OCI-LY1 (cell line): Measurements from ENCODE around the gene GNGT1.

Source experiments
- H2AFZ ChIP-seq: fragments of 200-600 bp; sonication (generic), shearing (Covaris generic); 2 replicates; pipeline ENCODE4 v1.6.0; 2014; ENCODE audit warnings: antibody characterized with exemption, mild to moderate bottlenecking, low read length
- H3F3A ChIP-seq: fragments of 200-600 bp; sonication (generic), shearing (Covaris generic); 2 replicates; pipeline ENCODE4 v1.6.0; 2014; ENCODE audit warnings: mild to moderate bottlenecking, antibody characterized with exemption, low read length, moderate library complexity; ENCODE audit not compliant: insufficient read depth
- H3K27ac ChIP-seq: fragments of 200-600 bp; sonication (generic); 2 replicates; pipeline ENCODE4 v1.5.1; 2014; ENCODE audit warnings: low read length, mixed run types, mild to moderate bottlenecking, low read depth; ENCODE audit not compliant: poor library complexity, severe bottlenecking
- H3K27me3 ChIP-seq: fragments of 200-600 bp; sonication (generic); 2 replicates; pipeline ENCODE4 v1.6.0; 2014; ENCODE audit warnings: antibody characterized with exemption, mild to moderate bottlenecking, low read length, moderate library complexity; ENCODE audit not compliant: insufficient read depth
- H3K36me3 ChIP-seq: fragments of 200-600 bp; sonication (generic); 2 replicates; pipeline ENCODE4 v1.6.1; 2014; ENCODE audit warnings: mild to moderate bottlenecking, antibody characterized with exemption, low read length, moderate library complexity, mixed read lengths; ENCODE audit not compliant: insufficient read depth
- H3K4me1 ChIP-seq: fragments of 200-600 bp; sonication (generic); 2 replicates; pipeline ENCODE4 v1.5.1; 2014; ENCODE audit warnings: mild to moderate bottlenecking, low read length, moderate library complexity; ENCODE audit not compliant: insufficient read depth, severe bottlenecking
- H3K4me2 ChIP-seq: fragments of 200-600 bp; sonication (generic), shearing (Covaris generic); 2 replicates; pipeline ENCODE4 v1.6.1; 2014; ENCODE audit warnings: low read length
- H3K4me3 ChIP-seq: fragments of 200-600 bp; sonication (generic); 2 replicates; pipeline ENCODE4 v1.5.1; 2014; ENCODE audit warnings: low read length, low read depth, mild to moderate bottlenecking, mixed read lengths; ENCODE audit not compliant: poor library complexity, severe bottlenecking
- H3K79me2 ChIP-seq: fragments of 200-600 bp; shearing (Covaris generic); 2 replicates; pipeline ENCODE4 v1.6.1; 2016; ENCODE audit warnings: mixed run types, low read length, mixed read lengths; ENCODE audit not compliant: insufficient read depth
- H3K9ac ChIP-seq: fragments of 200-600 bp; sonication (generic), shearing (Covaris generic); 2 replicates; pipeline ENCODE4 v1.6.1; 2014; ENCODE audit warnings: mild to moderate bottlenecking, low read length, mixed read lengths
- H3K9me2 ChIP-seq: fragments of 200-600 bp; sonication (generic), shearing (Covaris generic); 2 replicates; pipeline ENCODE4 v1.6.1; 2014; ENCODE audit warnings: low read depth, mild to moderate bottlenecking, low read length, mixed read lengths
- H3K9me3 ChIP-seq: fragments of 200-600 bp; shearing (Covaris generic); 2 replicates; pipeline ENCODE4 v1.6.1; 2014; ENCODE audit warnings: low read length, mixed read lengths
- H4K20me1 ChIP-seq: fragments of 200-600 bp; sonication (generic), shearing (Covaris generic); 2 replicates; pipeline ENCODE4 v1.6.0; 2016; ENCODE audit warnings: mild to moderate bottlenecking, low read length; ENCODE audit not compliant: insufficient read depth
- CTCF ChIP-seq: fragments of 200-600 bp; sonication (generic), shearing (Covaris generic); IDR thresholded peaks from 2 replicates; pipeline ENCODE4 v1.5.1; 2017; ENCODE audit warnings: mild to moderate bottlenecking, antibody characterized with exemption, low read length, moderate library complexity, mixed read lengths
- EZH2 ChIP-seq: fragments of 200-600 bp; sonication (generic), shearing (Covaris generic); IDR thresholded peaks from 2 replicates; pipeline ENCODE4 v1.8.0; 2017; ENCODE audit warnings: borderline replicate concordance, mixed run types, mild to moderate bottlenecking, antibody characterized with exemption, low read length, moderate library complexity, mixed read lengths

The GNGT1 gene

DNA sequence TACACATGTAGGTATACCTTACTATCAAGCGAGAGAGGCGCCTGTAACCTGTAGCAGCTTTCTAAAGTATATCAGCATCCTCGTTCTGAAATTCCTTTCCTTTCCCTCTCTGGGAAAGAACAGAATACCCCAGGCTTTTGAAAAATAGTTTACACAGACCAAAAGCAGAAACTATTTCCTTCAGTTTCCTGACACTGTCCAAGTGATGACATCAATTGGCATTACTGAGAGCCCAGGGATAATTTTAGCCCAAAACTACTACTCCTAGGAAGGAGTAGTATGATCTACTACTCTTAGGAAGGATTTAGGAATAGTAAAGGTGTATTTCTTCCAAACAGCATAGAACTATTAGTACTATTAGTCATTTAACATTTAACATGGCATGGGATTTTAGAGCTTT is 21.2 kb downstream of the GNGT1 start:
- Histone ChIP-seq H3K4me2 (no peak overlapping the region), H3K4me3 (no peak overlapping the region), H3K27ac (no peak overlapping the region), H3K9me2 (no peaks in the 10 kb centered on the region), H3K9me3 (no peaks in the 10 kb centered on the region), H3K9ac (no peak overlapping the region), H3F3A (no peaks in the 10 kb centered on the region), H3K4me1 (peaks cover 27% of the 10 kb centered on the region), H3K79me2 (no peaks in the 10 kb centered on the region), H2AFZ (no peak overlapping the region), H4K20me1 (no peaks in the 10 kb centered on the region), H3K36me3 (no peaks in the 10 kb centered on the region), H3K27me3 (no peaks in the 10 kb centered on the region)
- TF ChIP-seq EZH2, result no peak
- no peak for TF ChIP-seq CTCF

DNA sequence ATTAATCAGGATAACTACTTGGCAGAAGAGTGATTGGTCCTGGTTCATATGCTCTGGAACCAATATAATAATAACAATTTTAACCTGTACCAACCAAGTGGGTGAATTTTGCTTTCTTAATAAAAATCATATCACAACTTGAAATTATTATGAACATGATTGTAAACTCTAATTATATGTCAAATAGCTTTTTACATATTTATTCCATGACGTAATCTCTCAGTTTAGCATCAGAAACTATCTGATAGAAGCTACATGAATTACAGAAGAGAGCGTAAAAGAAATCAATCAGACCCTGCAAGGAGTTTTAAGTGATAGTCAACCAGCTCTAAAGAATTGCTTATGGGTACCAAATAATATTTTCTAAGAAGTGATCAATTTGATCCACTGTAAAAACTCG is 25.3 kb downstream of the GNGT1 start:
- Histone ChIP-seq H3K27ac (no peak overlapping the region), H3K36me3 (no peaks in the 10 kb centered on the region), H3K27me3 (no peaks in the 10 kb centered on the region), H3K4me1 (no peaks in the 10 kb centered on the region), H3K9me3 (no peaks in the 10 kb centered on the region), H2AFZ (no peak overlapping the region), H3K4me3 (no peak overlapping the region), H4K20me1 (no peaks in the 10 kb centered on the region), H3K9ac (no peak overlapping the region), H3K79me2 (no peaks in the 10 kb centered on the region), H3K4me2 (no peak overlapping the region), H3K9me2 (no peaks in the 10 kb centered on the region), H3F3A (no peaks in the 10 kb centered on the region)
- no peak for TF ChIP-seq EZH2
- TF ChIP-seq CTCF, result no peak

DNA sequence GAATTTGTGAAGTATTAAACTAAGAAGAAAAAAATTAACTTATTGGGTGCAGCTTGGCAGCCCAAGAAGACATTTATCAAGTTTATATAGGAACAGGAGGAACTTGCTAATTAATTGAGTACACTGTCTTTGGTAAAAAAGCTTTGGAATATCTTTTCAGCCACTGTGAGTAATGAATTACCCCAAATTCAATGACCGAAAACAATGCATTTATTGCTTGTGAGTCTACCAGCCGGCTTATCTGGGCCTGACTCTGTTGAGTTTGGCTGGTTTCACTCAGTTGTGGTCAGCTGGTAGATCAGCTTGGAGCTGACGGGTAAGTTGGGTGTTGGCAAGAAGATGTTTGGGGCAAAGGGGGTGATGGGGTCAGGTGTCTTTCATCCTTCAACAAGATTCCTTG is 26.8 kb downstream of the GNGT1 start:
- Histone ChIP-seq H3K36me3 (no peaks in the 10 kb centered on the region), H3K79me2 (no peaks in the 10 kb centered on the region)
- TF ChIP-seq EZH2, result no peak
- no peak for TF ChIP-seq CTCF

More for the DNA sequence above, 26.8 kb downstream of the GNGT1 start:
- no peak overlapping the region for H3K9ac ChIP-seq
- no peak overlapping the region for H3K4me2 ChIP-seq
- no peaks in the 10 kb centered on the region for H3K9me2 ChIP-seq
- no peaks in the 10 kb centered on the region for H3K9me3 ChIP-seq
- no peak overlapping the region for H3K4me3 ChIP-seq
- no peaks in the 10 kb centered on the region for H3K4me1 ChIP-seq
- no peaks in the 10 kb centered on the region for H4K20me1 ChIP-seq
- no peaks in the 10 kb centered on the region for H3K27me3 ChIP-seq
- H3F3A ChIP-seq, result no peaks in the 10 kb centered on the region
- H3K27ac ChIP-seq, result no peak overlapping the region
- H2AFZ ChIP-seq, result no peak overlapping the region
